ENCODE data around the gene ERN1.

DNA sequence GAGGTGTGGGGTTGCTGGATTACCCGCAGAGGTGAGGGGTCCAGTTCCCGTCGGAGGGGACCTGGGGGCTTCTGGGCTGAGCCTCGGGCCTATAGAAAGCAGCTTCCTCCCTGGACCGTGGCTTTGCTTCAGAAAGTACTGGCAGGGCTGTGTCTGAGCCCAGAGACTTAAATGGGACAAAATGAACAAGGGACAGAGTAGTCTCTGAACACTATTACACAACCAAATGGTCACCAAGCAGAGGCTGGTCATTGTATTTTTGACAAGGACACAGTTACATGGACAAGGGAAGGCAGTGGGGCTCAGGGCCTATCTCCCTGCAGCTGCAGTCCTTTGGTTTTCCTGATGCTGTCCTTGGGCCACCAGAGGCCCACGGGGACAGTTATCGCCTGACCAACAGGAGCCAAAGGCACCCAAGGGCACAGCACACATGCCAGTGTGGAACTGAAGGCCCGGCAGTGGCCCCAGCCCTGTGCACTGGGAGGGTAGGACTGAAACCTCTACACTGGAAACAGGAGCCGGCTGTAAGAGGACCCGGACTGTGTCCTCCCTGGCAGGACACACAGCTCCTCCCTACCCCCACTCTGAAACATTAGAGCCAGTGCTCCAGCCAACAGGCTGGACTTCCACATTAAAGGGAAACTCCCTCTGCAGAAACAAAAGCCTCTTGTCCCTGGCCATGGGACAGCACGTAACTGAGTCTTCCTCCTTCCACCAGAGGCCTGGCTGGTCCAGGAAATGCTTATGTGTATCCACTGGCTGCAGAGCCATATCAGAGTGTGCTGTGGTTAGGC, 26.0 kb upstream of the ERN1 start:
- TF ChIP-seq, protein P1, sequence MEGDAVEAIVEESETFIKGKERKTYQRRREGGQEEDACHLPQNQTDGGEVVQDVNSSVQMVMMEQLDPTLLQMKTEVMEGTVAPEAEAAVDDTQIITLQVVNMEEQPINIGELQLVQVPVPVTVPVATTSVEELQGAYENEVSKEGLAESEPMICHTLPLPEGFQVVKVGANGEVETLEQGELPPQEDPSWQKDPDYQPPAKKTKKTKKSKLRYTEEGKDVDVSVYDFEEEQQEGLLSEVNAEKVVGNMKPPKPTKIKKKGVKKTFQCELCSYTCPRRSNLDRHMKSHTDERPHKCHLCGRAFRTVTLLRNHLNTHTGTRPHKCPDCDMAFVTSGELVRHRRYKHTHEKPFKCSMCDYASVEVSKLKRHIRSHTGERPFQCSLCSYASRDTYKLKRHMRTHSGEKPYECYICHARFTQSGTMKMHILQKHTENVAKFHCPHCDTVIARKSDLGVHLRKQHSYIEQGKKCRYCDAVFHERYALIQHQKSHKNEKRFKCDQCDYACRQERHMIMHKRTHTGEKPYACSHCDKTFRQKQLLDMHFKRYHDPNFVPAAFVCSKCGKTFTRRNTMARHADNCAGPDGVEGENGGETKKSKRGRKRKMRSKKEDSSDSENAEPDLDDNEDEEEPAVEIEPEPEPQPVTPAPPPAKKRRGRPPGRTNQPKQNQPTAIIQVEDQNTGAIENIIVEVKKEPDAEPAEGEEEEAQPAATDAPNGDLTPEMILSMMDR (optimal IDR thresholded peaks at IDR 0.05 in 1 of 3, IDR thresholded peaks at IDR 0.05 in 1 of 3, conservative IDR thresholded peaks at IDR 0.05 in 1 of 3; ENCODE audit: extremely low read depth in 1 of 3, insufficient read depth in 2 of 3, low read length in 3 of 3) = no peak
- TF ChIP-seq EZH2 (IDR thresholded peaks at IDR 0.05; ENCODE audit: low read length) = no peak
